Esophagus muscularis mucosa (tissue), 3 donors: Measurements from ENCODE around the gene PRRX1.

ENCODE experiments used
- CTCF ChIP-seq, 3 experiments: fragments of 200-600 bp in 2 of 3; fragments of 450-650 bp in 1 of 3; sonication (generic) in 2 of 3; IDR thresholded peaks; one replicate each; pipeline ENCODE4 v1.5.1; 2017 to 2019; ENCODE audit warnings: antibody characterized with exemption in 3 of 3, mild to moderate bottlenecking in 2 of 3, moderate library complexity in 1 of 3
- POLR2A ChIP-seq: fragments of 450-650 bp; IDR thresholded peaks from one replicate; pipeline ENCODE4 v1.6.1; 2017; ENCODE audit warnings: antibody characterized with exemption, moderate library complexity, mild to moderate bottlenecking, low read depth

- TF ChIP-seq CTCF (IDR thresholded peaks at IDR 0.05) (no peak), POLR2A (no peak)
Measured at GRCh38 chr1:170634293-170634692, 29.6 kb upstream of the PRRX1 start.
